ENCODE results near the gene MYEF2. TPM values are rescaled to one million over a fixed set of nuclear protein-coding genes. Genes with fewer than 3 reads are reported as not detected.

The MYEF2 gene
- total and polyA plus RNA-seq, 2 of the 8 experiments (the other 6 are each of a cell fraction or from before 2014, with no cell fraction given): 18.9 to 79.2 TPM

- no peak overlapping the region for H4K8ac ChIP-seq (ENCODE audit: extremely low read depth, insufficient read depth, low read length)
- no peak for FAIRE-seq
- POLR2A ChIA-PET (ENCODE audit: partially characterized antibody): no interaction called here
These were observed 7.4 kb upstream of the MYEF2 start for GRCh38 chr15:48185529-48185928.

More at GRCh38 chr15:48185529-48185928, 7.4 kb upstream of the MYEF2 start:
- H3K4me1 ChIP-seq (replicated peaks in 1 of 4; ENCODE audit: control insufficient read depth in 3 of 4, insufficient read depth in 4 of 4, low read length in 3 of 4): no peaks in the 10 kb centered on the region
- WGBS, 2 experiments (ENCODE audit: extremely low coverage in 1 of 2, insufficient coverage in 1 of 2, insufficient read length in 1 of 2, insufficient replicate concordance in 2 of 2, low coverage in 1 of 2, low lambda C conversion rate in 2 of 2, missing lambda C conversion rate in 1 of 2): 89% methylated on average over 3 of the region's 3 CpGs; no CpG with 5 or more reads in 1 of the 2 experiments
- no peak overlapping the region for H3K4me2 ChIP-seq (ENCODE audit: insufficient read depth in 1 of 2, low read depth in 2 of 2, low read length in 2 of 2)
- no peaks in the 10 kb centered on the region for H4K20me1 ChIP-seq (replicated peaks in 1 of 2; ENCODE audit: control insufficient read depth in 1 of 2, insufficient read depth in 2 of 2, low read length in 2 of 2)
- no peak overlapping the region for H4K91ac ChIP-seq (replicated peaks; ENCODE audit: insufficient read length, low read length)
- no peak overlapping the region for H3K27ac ChIP-seq (ENCODE audit: low read depth, low read length)
- H3K23me2 ChIP-seq (ENCODE audit: low read depth, low read length): no peaks in the 10 kb centered on the region
- no peak overlapping the region for H3K18ac ChIP-seq (ENCODE audit: extremely low read depth, low read length)
- H3K79me2 ChIP-seq (ENCODE audit: control insufficient read depth in 1 of 2, insufficient read depth in 2 of 2, low read length in 2 of 2): no peaks in the 10 kb centered on the region
- no peak overlapping the region for H2BK12ac ChIP-seq (ENCODE audit: low read depth, low read length)
- H3K14ac ChIP-seq (ENCODE audit: insufficient read length): no peak overlapping the region
- H2BK120ac ChIP-seq (replicated peaks; ENCODE audit: low read depth, low read length): no peak overlapping the region
- H3K9ac ChIP-seq (replicated peaks in 1 of 4; ENCODE audit: extremely low read depth in 1 of 4, low read depth in 3 of 4, low read length in 3 of 4): no peak overlapping the region
- H2BK5ac ChIP-seq (ENCODE audit: low read depth, low read length): no peak overlapping the region
- H2AK5ac ChIP-seq (ENCODE audit: low read depth, low read length): no peak overlapping the region
- H2BK15ac ChIP-seq (ENCODE audit: low read length): no peak overlapping the region
- CTCF ChIA-PET (ENCODE audit: partially characterized antibody): no interaction called here
- H3K36me3 ChIP-seq (ENCODE audit: control insufficient read depth in 2 of 4, insufficient read depth in 4 of 4, low read length in 3 of 4): no peaks in the 10 kb centered on the region
- no peak overlapping the region for H3K56ac ChIP-seq (replicated peaks; ENCODE audit: insufficient read length, low read depth, low read length)
- no peak overlapping the region for H3K4ac ChIP-seq (replicated peaks; ENCODE audit: insufficient read length, low read depth, low read length)
- H3K79me1 ChIP-seq (ENCODE audit: low read depth, low read length): no peaks in the 10 kb centered on the region
- no peak overlapping the region for H2BK20ac ChIP-seq (ENCODE audit: low read length)
- no peak overlapping the region for H3K23ac ChIP-seq (ENCODE audit: insufficient read length)
- DNase-seq (ENCODE audit: low read depth in 1 of 2, low spot score in 2 of 2): no peak
- no peaks in the 10 kb centered on the region for H3K9me3 ChIP-seq (ENCODE audit: insufficient read depth in 2 of 2, low read depth in 1 of 2, low read length in 1 of 2)
- H4K5ac ChIP-seq (ENCODE audit: insufficient read length, low read depth, low read length): no peak overlapping the region
- no peak overlapping the region for H3K4me3 ChIP-seq (ENCODE audit: extremely low read depth in 1 of 4, insufficient read depth in 2 of 4, low read depth in 3 of 4, low read length in 4 of 4)
- no peak overlapping the region for H2AFZ ChIP-seq (ENCODE audit: low read length)
- H3K27me3 ChIP-seq (replicated peaks in 1 of 4; ENCODE audit: control insufficient read depth in 3 of 4, extremely low read depth in 1 of 4, insufficient read depth in 3 of 4, low read length in 3 of 4): no peaks in the 10 kb centered on the region
- TF ChIP-seq RXRA (IDR thresholded peaks at IDR 0.05; ENCODE audit: insufficient read depth, low read depth, low read length) (no peak), RFX5 (IDR thresholded peaks at IDR 0.05; ENCODE audit: borderline replicate concordance, low read depth, low read length) (no peak), MAX (IDR thresholded peaks at IDR 0.05) (no peak), BRCA1 (IDR thresholded peaks at IDR 0.05; ENCODE audit: low read depth, low read length) (no peak)
